K562 (cell line): ENCODE results near the gene SEMA3A. TPM values are rescaled to one million over a fixed set of nuclear protein-coding genes. Genes with fewer than 3 reads are reported as not detected.
A peak's percentile ranks its signal among the peaks of the same experiment; 100 is the strongest.

Experiments
- ATAC-seq: fragments of 200-7000 bp; cut with Tn5 transposase; 3 replicates; pipeline ENCODE4 v1.9.1; 2020; ENCODE audit warnings: moderate library complexity
- BruUV-seq: library from RNA; stranded (reverse); fragments of 400-500 nt; replicated peaks from 2 replicates; lab custom pipeline; 2021; lab: Mats Ljungman, UMichigan
- CTCF ChIA-PET: fragments of 300-600 bp; formaldehyde crosslinking; extraction: SDS; loops from one replicate; lab custom pipeline; 2021; ENCODE audit warnings: low intra/inter-chr PET ratio; lab: Yijun Ruan, JAX
- POLR2A ChIA-PET: fragments of 300-600, 350-650 bp; sonication (Branson Sonifier 250); formaldehyde crosslinking; extraction: SDS; loops from one replicate; lab custom pipeline; 2021; ENCODE audit warnings: antibody characterized with exemption, inconsistent platforms; lab: Yijun Ruan, JAX
- DNase-seq, 4 experiments: peaks; one replicate each; pipeline versions ENCODE4 v3.0.0 to v3.0.0-alpha.2; 2011 to 2018; ENCODE audit warnings: low spot score in 3 of 4, mixed read lengths in 3 of 4; ENCODE audit errors: extremely low read depth in 1 of 4
- FAIRE-seq: peaks from 2 replicates; lab custom pipeline; 2011; peaks lifted over from hg19 to GRCh38; lab: Jason Lieb, UNC
- H2AFZ ChIP-seq: 2 replicates; pipeline ENCODE4 v1.6.0; 2011; ENCODE audit warnings: low read depth, low read length, control low read depth, inconsistent platforms
- H3K27ac ChIP-seq: fragments of 200-600 bp; 3 replicates; pipeline ENCODE4 v1.8.0; 2011; ENCODE audit warnings: low read depth, mild to moderate bottlenecking, control low read depth, inconsistent platforms, low read length, moderate library complexity, mixed read lengths; ENCODE audit errors: extremely low read depth
- H3K27me3 ChIP-seq, 2 experiments: fragments of 300-600 bp in 1 of 2; 2 replicates in 1 of 2; 3 replicates in 1 of 2; pipeline versions ENCODE4 v1.6.0 to v1.8.0; 2011; ENCODE audit warnings: inconsistent platforms in 2 of 2, low read length in 2 of 2, mild to moderate bottlenecking in 1 of 2, mixed read lengths in 1 of 2, moderate library complexity in 1 of 2; ENCODE audit not compliant: control insufficient read depth in 2 of 2, insufficient read depth in 2 of 2
- H3K36me3 ChIP-seq: fragments of 300-600 bp; 3 replicates; pipeline ENCODE4 v1.8.0; 2011; ENCODE audit warnings: mild to moderate bottlenecking, low read length, inconsistent platforms; ENCODE audit not compliant: control insufficient read depth, insufficient read depth
- H3K4me1 ChIP-seq, 2 experiments: fragments of 200-600 bp in 1 of 2; replicated peaks in 1 of 2; 2 replicates in 1 of 2; 3 replicates in 1 of 2; pipeline versions ENCODE4 v1.5.1 to v1.8.0; 2011; ENCODE audit warnings: inconsistent platforms in 2 of 2, low read length in 2 of 2, mild to moderate bottlenecking in 1 of 2, mixed read lengths in 1 of 2, moderate library complexity in 1 of 2; ENCODE audit not compliant: control insufficient read depth in 2 of 2, insufficient read depth in 2 of 2
- H3K4me2 ChIP-seq: 2 replicates; pipeline ENCODE4 v1.6.1; 2011; ENCODE audit warnings: low read length, control low read depth, inconsistent platforms, mixed read lengths; ENCODE audit not compliant: insufficient read depth
- H3K4me3 ChIP-seq: fragments of 200-600 bp; sonication (generic), shearing (Covaris generic); 2 replicates; pipeline ENCODE4 v1.5.1; 2016; ENCODE audit warnings: control low read depth, inconsistent platforms
- H3K79me2 ChIP-seq: fragments of 200-600 bp; 3 replicates; pipeline ENCODE4 v1.8.0; 2011; ENCODE audit warnings: low read length, inconsistent platforms; ENCODE audit not compliant: control insufficient read depth, insufficient read depth
- H3K9ac ChIP-seq, 2 experiments: 2 replicates each; pipeline versions ENCODE4 v1.6.0 to v1.6.1; 2011; ENCODE audit warnings: low read depth in 2 of 2, low read length in 2 of 2, control low read depth in 1 of 2, inconsistent platforms in 1 of 2, mild to moderate bottlenecking in 1 of 2, mixed read lengths in 1 of 2; ENCODE audit not compliant: insufficient read depth in 1 of 2
- H3K9me1 ChIP-seq: one replicate; pipeline ENCODE4 v1.6.0; 2011; ENCODE audit warnings: inconsistent platforms, mild to moderate bottlenecking, low read length, moderate library complexity; ENCODE audit not compliant: control insufficient read depth, insufficient read depth
- H3K9me3 ChIP-seq: replicated peaks from 2 replicates; pipeline ENCODE4 v1.5.1; 2011; ENCODE audit warnings: low read depth, low read length, inconsistent platforms; ENCODE audit not compliant: control insufficient read depth, insufficient read depth
- H4K20me1 ChIP-seq: replicated peaks from 2 replicates; pipeline ENCODE4 v1.6.1; 2011; ENCODE audit warnings: low read length, inconsistent platforms, mixed read lengths; ENCODE audit not compliant: control insufficient read depth, insufficient read depth
- BRF1 ChIP-seq: IDR thresholded peaks from 3 replicates; pipeline ENCODE4 v1.6.1; 2011; ENCODE audit warnings: borderline replicate concordance, mild to moderate bottlenecking; ENCODE audit not compliant: insufficient read length; ENCODE audit errors: extremely low read depth
- C11orf30 ChIP-seq: fragments of 450-650 bp; IDR thresholded peaks from 2 replicates; pipeline ENCODE4 v1.6.1; 2016; ENCODE audit warnings: low read depth, mild to moderate bottlenecking
- MAFF ChIP-seq: IDR thresholded peaks from 2 replicates; pipeline ENCODE4 v1.6.1; 2012; ENCODE audit warnings: low read length, improper control_type of control experiment
- MAFG ChIP-seq: fragments of 450-650 bp; conservative IDR thresholded peaks from 2 replicates; pipeline ENCODE4 v1.6.1; 2016; ENCODE audit warnings: missing genetic modification characterization, missing compliant biosample characterization
- MAFK ChIP-seq: IDR thresholded peaks from 2 replicates; pipeline ENCODE4 v1.6.1; 2011; ENCODE audit warnings: low read length, improper control_type of control experiment
- MXI1 ChIP-seq: IDR thresholded peaks from 2 replicates; pipeline ENCODE4 v1.6.1; 2011; ENCODE audit warnings: low read depth, mild to moderate bottlenecking, improper control_type of control experiment, low read length
- NFE2 ChIP-seq: IDR thresholded peaks from 2 replicates; pipeline ENCODE4 v1.6.1; 2014; ENCODE audit warnings: antibody characterized with exemption, low read depth
- PHF20 ChIP-seq: fragments of 450-650 bp; IDR thresholded peaks from 2 replicates; pipeline ENCODE4 v1.6.1; 2018; ENCODE audit not compliant: partially characterized antibody
- WHSC1 ChIP-seq: IDR thresholded peaks from one replicate; pipeline ENCODE4 v1.6.1; 2012; ENCODE audit warnings: low read length, control low read depth, inconsistent platforms
- XRCC5 ChIP-seq: fragments of 200-400 bp; formaldehyde crosslinking; IDR thresholded peaks from 2 replicates; pipeline ENCODE4 v1.6.1; 2017; ENCODE audit warnings: low read depth, mild to moderate bottlenecking, low read length
- ZNF3 ChIP-seq: fragments of 250-450 bp; sonication (Bioruptor Pico); IDR thresholded peaks from 2 replicates; pipeline ENCODE4 v1.5.0; 2021; ENCODE audit warnings: mild to moderate bottlenecking, moderate library complexity
- ZNF316 ChIP-seq: fragments of 450-650 bp; IDR thresholded peaks from 2 replicates; pipeline ENCODE4 v1.6.1; 2016
- WGBS: fragments of 100-300 bp; shearing (Covaris generic); methylation state at CpG from one replicate; pipeline ENCODE4 v1.1.6; 2016; ENCODE audit warnings: low coverage, mixed read lengths; ENCODE audit not compliant: insufficient coverage; ENCODE audit errors: missing lambda C conversion rate; 5-methylcytosine and 5-hydroxymethylcytosine counted together
- in situ Hi-C: fragments of 300-500 bp; cut with MboI; formaldehyde crosslinking; loops from 4 replicates; pipeline ENCODE4 v1.15.0; 2018; ENCODE audit warnings: inconsistent platforms, mixed read lengths
- intact Hi-C: fragments of 100-400 bp; cut with micrococcal nuclease; formaldehyde crosslinking; loops from 2 replicates; pipeline ENCODE4 v1.14.2; 2022
- polyA plus RNA-seq, 8 experiments: library from polyadenylated mRNA; depleted of rRNA in 4 of 8; stranded (reverse) in 5 of 8; unstranded in 3 of 8; fragments of >200 nt; fragmentation: Nextera tagmentation in 2 of 8; fragmentation: Illumina TruSeq in 1 of 8; extraction: Ambion mirVana in 2 of 8; extraction: Trizol in 1 of 8; gene quantifications; 2 replicates each; pipeline versions ENCODE4 v1.2.1 to v1.2.3, GENCODE V29; 2011 to 2014; ENCODE audit warnings: inconsistent platforms in 1 of 8, missing spikeins in 1 of 8
- total RNA-seq, 7 experiments: library from RNA; depleted of rRNA in 6 of 7; stranded (reverse); fragments of >200 nt in 6 of 7; fragmentation: Illumina TruSeq in 2 of 7; extraction: Trizol in 2 of 7; gene quantifications; 2 replicates each; pipeline versions ENCODE4 v1.2.1 to v1.2.3, GENCODE V29; 2011 to 2021; ENCODE audit warnings: low replicate concordance in 1 of 7
- TF ChIP-seq, protein P1 (sequence below), 3 experiments: fragments of 200-800 bp in 1 of 3; fragments of 250-450 bp in 1 of 3; fragments of 450-650 bp in 1 of 3; sonication (Bioruptor Pico) in 1 of 3; sonication (Bioruptor generic) in 1 of 3; formaldehyde crosslinking in 1 of 3; IDR thresholded peaks; 2 replicates each; pipeline versions ENCODE4 v1.6.1 to v1.8.0; 2016 to 2022; ENCODE audit warnings: mild to moderate bottlenecking in 2 of 3, missing genetic modification characterization in 2 of 3, missing compliant biosample characterization in 1 of 3, moderate library complexity in 1 of 3

Gene SEMA3A
- total and polyA plus RNA-seq, 9 of the 15 experiments (the other 6 are each of a cell fraction or from before 2014, with no cell fraction given): 0.36 to 3.0 (median 1.1) TPM

DNA sequence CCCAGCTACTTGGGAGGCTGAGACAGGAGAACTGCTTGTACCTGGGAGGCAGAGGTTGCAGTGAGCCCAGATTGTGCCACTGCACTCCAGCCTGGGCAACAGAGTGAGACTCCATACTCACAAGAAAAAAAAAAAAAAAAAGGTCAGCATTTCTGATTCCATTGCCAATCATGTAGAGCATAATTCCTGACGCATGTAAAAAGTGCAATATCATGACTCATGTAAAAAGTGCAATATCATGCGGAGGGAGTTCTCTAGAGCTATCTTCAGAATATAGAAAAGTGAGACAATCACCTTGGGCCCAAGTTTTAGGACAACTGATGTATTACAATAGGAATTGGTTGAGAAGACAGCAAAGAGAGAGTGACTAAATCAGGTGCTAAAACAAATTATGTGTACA is 85.8 kb downstream of the SEMA3A start:
- in situ Hi-C loops (no loop called here), intact Hi-C loops (no loop called here)
- H4K20me1 ChIP-seq: no peaks in the 10 kb centered on the region
- 6% methylated on average over 2 of the region's 2 CpGs for whole genome bisulfite sequencing
- H3K4me1 ChIP-seq: no peaks in the 10 kb centered on the region
- no peak overlapping the region for H3K4me2 ChIP-seq
- no TSS peak for BruUV-seq
- no peaks in the 10 kb centered on the region for H3K9me3 ChIP-seq
- FAIRE-seq: no peak
- no peaks in the 10 kb centered on the region for H3K36me3 ChIP-seq
- no peak overlapping the region for H3K9ac ChIP-seq
- H3K79me2 ChIP-seq: no peaks in the 10 kb centered on the region
- no peak overlapping the region for H3K27ac ChIP-seq
- DNase-seq: no peak
- no peak overlapping the region for H3K4me3 ChIP-seq
- H2AFZ ChIP-seq: no peak overlapping the region
- POLR2A ChIA-PET: no interaction called here
- no peak for ATAC-seq
- no peaks in the 10 kb centered on the region for H3K27me3 ChIP-seq
- CTCF ChIA-PET: no interaction called here
- TF ChIP-seq ZNF3: no peak
- no peak for TF ChIP-seq PHF20
- TF ChIP-seq WHSC1: no peak
- TF ChIP-seq XRCC5: no peak
- TF ChIP-seq MAFF: peak; percentile 31; the same call in 1 of the 2 replicates
- TF ChIP-seq, protein P1, sequence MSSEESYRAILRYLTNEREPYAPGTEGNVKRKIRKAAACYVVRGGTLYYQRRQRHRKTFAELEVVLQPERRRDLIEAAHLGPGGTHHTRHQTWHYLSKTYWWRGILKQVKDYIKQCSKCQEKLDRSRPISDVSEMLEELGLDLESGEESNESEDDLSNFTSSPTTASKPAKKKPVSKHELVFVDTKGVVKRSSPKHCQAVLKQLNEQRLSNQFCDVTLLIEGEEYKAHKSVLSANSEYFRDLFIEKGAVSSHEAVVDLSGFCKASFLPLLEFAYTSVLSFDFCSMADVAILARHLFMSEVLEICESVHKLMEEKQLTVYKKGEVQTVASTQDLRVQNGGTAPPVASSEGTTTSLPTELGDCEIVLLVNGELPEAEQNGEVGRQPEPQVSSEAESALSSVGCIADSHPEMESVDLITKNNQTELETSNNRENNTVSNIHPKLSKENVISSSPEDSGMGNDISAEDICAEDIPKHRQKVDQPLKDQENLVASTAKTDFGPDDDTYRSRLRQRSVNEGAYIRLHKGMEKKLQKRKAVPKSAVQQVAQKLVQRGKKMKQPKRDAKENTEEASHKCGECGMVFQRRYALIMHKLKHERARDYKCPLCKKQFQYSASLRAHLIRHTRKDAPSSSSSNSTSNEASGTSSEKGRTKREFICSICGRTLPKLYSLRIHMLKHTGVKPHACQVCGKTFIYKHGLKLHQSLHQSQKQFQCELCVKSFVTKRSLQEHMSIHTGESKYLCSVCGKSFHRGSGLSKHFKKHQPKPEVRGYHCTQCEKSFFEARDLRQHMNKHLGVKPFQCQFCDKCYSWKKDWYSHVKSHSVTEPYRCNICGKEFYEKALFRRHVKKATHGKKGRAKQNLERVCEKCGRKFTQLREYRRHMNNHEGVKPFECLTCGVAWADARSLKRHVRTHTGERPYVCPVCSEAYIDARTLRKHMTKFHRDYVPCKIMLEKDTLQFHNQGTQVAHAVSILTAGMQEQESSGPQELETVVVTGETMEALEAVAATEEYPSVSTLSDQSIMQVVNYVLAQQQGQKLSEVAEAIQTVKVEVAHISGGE (CRISPR knock-in tag; IDR thresholded peaks at IDR 0.05): no peak
- TF ChIP-seq NFE2: peak; percentile 10; the same call in 1 of the 2 replicates
- peak; percentile 79 for TF ChIP-seq C11orf30
- TF ChIP-seq MAFG (tag): peak; percentile 81
- peak; percentile 26; the same call in 1 of the 2 replicates for TF ChIP-seq MAFK
- peak; percentile 92 for TF ChIP-seq ZNF316
- TF ChIP-seq BRF1: no peak
- no peak for TF ChIP-seq MXI1
- no peaks in the 10 kb centered on the region for H3K9me1 ChIP-seq
